Endodermal cell (in vitro differentiated cells): Measurements from ENCODE around the gene SOX6. TPM values are rescaled to one million over a fixed set of nuclear protein-coding genes. Genes with fewer than 3 reads are reported as not detected.
A peak's percentile ranks its signal among the peaks of the same experiment; 100 is the strongest.

Experiments
- DNase-seq: peaks from one replicate; pipeline ENCODE4 v3.0.0-alpha.2; 2017
- H3K27ac ChIP-seq: 2 replicates; pipeline ENCODE4 v1.5.1; 2013; ENCODE audit warnings: mild to moderate bottlenecking, low read depth, low read length, moderate library complexity
- H3K27me3 ChIP-seq: 2 replicates; pipeline ENCODE4 v1.6.1; 2013; ENCODE audit warnings: mild to moderate bottlenecking, low read length, moderate library complexity; ENCODE audit not compliant: insufficient read depth, control insufficient read depth, poor library complexity, severe bottlenecking
- H3K36me3 ChIP-seq: 2 replicates; pipeline ENCODE4 v1.7.0; 2013; ENCODE audit warnings: mild to moderate bottlenecking, low read length, moderate library complexity; ENCODE audit not compliant: control insufficient read depth, insufficient read depth
- H3K4me1 ChIP-seq: one replicate; pipeline ENCODE4 v1.7.0; 2013; ENCODE audit warnings: low read length; ENCODE audit not compliant: control insufficient read depth, insufficient read depth
- H3K4me3 ChIP-seq: 2 replicates; pipeline ENCODE4 v1.5.1; 2013; ENCODE audit warnings: mild to moderate bottlenecking, low read length, moderate library complexity
- H3K9ac ChIP-seq: 2 replicates; pipeline ENCODE4 v1.6.1; 2013; ENCODE audit warnings: mild to moderate bottlenecking, low read length, moderate library complexity; ENCODE audit not compliant: poor library complexity, severe bottlenecking; ENCODE audit errors: extremely low read depth
- H3K9me3 ChIP-seq: 2 replicates; pipeline ENCODE4 v1.6.1; 2013; ENCODE audit warnings: mild to moderate bottlenecking, low read length, moderate library complexity; ENCODE audit not compliant: control insufficient read depth
- H3K27ac Mint-ChIP-seq: 2 replicates; pipeline ENCODE4 v1.8.0; 2020; ENCODE audit warnings: mixed read lengths
- H3K27me3 Mint-ChIP-seq: 2 replicates; pipeline ENCODE4 v1.8.0; 2021; ENCODE audit warnings: mild to moderate bottlenecking, mixed read lengths; ENCODE audit not compliant: insufficient read depth
- H3K36me3 Mint-ChIP-seq: 2 replicates; pipeline ENCODE4 v1.8.0; 2020; ENCODE audit warnings: low read depth, mixed read lengths
- H3K4me1 Mint-ChIP-seq: 2 replicates; pipeline ENCODE4 v1.8.0; 2020; ENCODE audit warnings: mixed read lengths
- H3K4me3 Mint-ChIP-seq: 2 replicates; pipeline ENCODE4 v1.8.0; 2020; ENCODE audit warnings: mild to moderate bottlenecking, moderate library complexity, mixed read lengths
- H3K9me3 Mint-ChIP-seq: 2 replicates; pipeline ENCODE4 v1.8.0; 2020; ENCODE audit warnings: mild to moderate bottlenecking, mixed read lengths
- CTCF ChIP-seq: fragments of 200-600 bp; sonication (generic); conservative IDR thresholded peaks from 2 replicates; pipeline ENCODE4 v1.5.0; 2021; ENCODE audit warnings: antibody characterized with exemption, mild to moderate bottlenecking
- WGBS, 2 experiments: methylation state at CpG; one replicate each; pipeline versions ENCODE4 v1.1.5 to v1.1.7; 2013; ENCODE audit warnings: missing lambda C conversion rate in 2 of 2, mixed read lengths in 1 of 2; ENCODE audit not compliant: insufficient coverage in 1 of 2, insufficient read length in 1 of 2; 5-methylcytosine and 5-hydroxymethylcytosine counted together
- total RNA-seq, 2 donors: library from RNA; stranded (reverse); fragmentation: NEBNext Ultra II Directional in 1 of 2; extraction: Animal tissue kit (Norgen Biotek cat#: 25700) in 1 of 2; gene quantifications; 2 replicates in 1 of 2; 3 replicates in 1 of 2; pipeline ENCODE4 v1.2.1, GENCODE V29; 2021

SOX6 gene
- total RNA-seq, 2 donors from 2014 or later, result 0.13 to 0.20 TPM

- no peak overlapping the region for H3K27ac Mint-ChIP-seq
- peaks cover 6% of the 10 kb centered on the region for H3K4me1 ChIP-seq
- H3K27me3 ChIP-seq, result peaks cover 28% of the 10 kb centered on the region
- peak overlapping the region; percentile 36 for H3K4me3 ChIP-seq
- no peak for DNase-seq
- TF ChIP-seq CTCF, result no peak
- no peak overlapping the region for H3K27ac ChIP-seq
- peaks cover 3% of the 10 kb centered on the region for H3K9me3 Mint-ChIP-seq
- peaks cover 28% of the 10 kb centered on the region for H3K4me1 Mint-ChIP-seq
- H3K27me3 Mint-ChIP-seq, result peaks cover 15% of the 10 kb centered on the region
- WGBS, 2 experiments, result 13% methylated on average over 1 of the region's 2 CpGs; no CpG with 5 or more reads in 1 of the 2 experiments
- peaks cover 3% of the 10 kb centered on the region for H3K9me3 ChIP-seq
- H3K36me3 ChIP-seq, result no peaks in the 10 kb centered on the region
- no peaks in the 10 kb centered on the region for H3K36me3 Mint-ChIP-seq
- H3K9ac ChIP-seq, result no peak overlapping the region
- H3K4me3 Mint-ChIP-seq, result no peak overlapping the region
These were observed 245.5 kb downstream of the SOX6 start for GRCh38 chr11:16110886-16111285.

GRCh38 chr11:16099343-16099900 lies 256.9 kb downstream of the SOX6 start:
- TF ChIP-seq CTCF, result no peak
- no peak overlapping the region for H3K4me3 Mint-ChIP-seq

GRCh38 chr11:16098526-16099205 lies 257.7 kb downstream of the SOX6 start:
- H3K36me3 ChIP-seq, result no peaks in the 10 kb centered on the region
- 79 to 100% methylated on average over 1 to 2 of the region's 3 CpGs for WGBS, 2 experiments
- H3K9me3 Mint-ChIP-seq, result peaks cover 6% of the 10 kb centered on the region
- no peaks in the 10 kb centered on the region for H3K27me3 Mint-ChIP-seq
- H3K4me3 ChIP-seq, result no peak overlapping the region
- no peak overlapping the region for H3K27ac Mint-ChIP-seq
- no peaks in the 10 kb centered on the region for H3K9me3 ChIP-seq
- H3K36me3 Mint-ChIP-seq, result no peaks in the 10 kb centered on the region
- H3K9ac ChIP-seq, result no peak overlapping the region
- no peak for TF ChIP-seq CTCF
- no peak for DNase-seq
- no peak overlapping the region for H3K27ac ChIP-seq
- no peaks in the 10 kb centered on the region for H3K4me1 ChIP-seq
- no peaks in the 10 kb centered on the region for H3K27me3 ChIP-seq
- H3K4me3 Mint-ChIP-seq, result no peak overlapping the region
- H3K4me1 Mint-ChIP-seq, result peaks cover 7% of the 10 kb centered on the region

More at GRCh38 chr11:16099343-16099900, 256.9 kb downstream of the SOX6 start:
- no peak overlapping the region for H3K27ac ChIP-seq
- 70 to 81% methylated on average over 2 of the region's 2 CpGs for WGBS, 2 experiments
- no peak overlapping the region for H3K9ac ChIP-seq
- H3K36me3 ChIP-seq, result no peaks in the 10 kb centered on the region
- H3K4me1 ChIP-seq, result no peaks in the 10 kb centered on the region
- peaks cover 7% of the 10 kb centered on the region for H3K4me1 Mint-ChIP-seq
- H3K27me3 ChIP-seq, result no peaks in the 10 kb centered on the region
- no peaks in the 10 kb centered on the region for H3K36me3 Mint-ChIP-seq
- H3K27me3 Mint-ChIP-seq, result no peaks in the 10 kb centered on the region
- DNase-seq, result no peak
- no peak overlapping the region for H3K4me3 ChIP-seq
- peaks cover 7% of the 10 kb centered on the region for H3K9me3 Mint-ChIP-seq
- H3K27ac Mint-ChIP-seq, result no peak overlapping the region
- H3K9me3 ChIP-seq, result no peaks in the 10 kb centered on the region
